ENCODE data around the gene ARHGEF1. TPM values are rescaled to one million over a fixed set of nuclear protein-coding genes. Genes with fewer than 3 reads are reported as not detected.

The ARHGEF1 gene
- total and polyA plus RNA-seq, 5 donors: 39.7 to 43.9 (median 41.1) TPM

DNA sequence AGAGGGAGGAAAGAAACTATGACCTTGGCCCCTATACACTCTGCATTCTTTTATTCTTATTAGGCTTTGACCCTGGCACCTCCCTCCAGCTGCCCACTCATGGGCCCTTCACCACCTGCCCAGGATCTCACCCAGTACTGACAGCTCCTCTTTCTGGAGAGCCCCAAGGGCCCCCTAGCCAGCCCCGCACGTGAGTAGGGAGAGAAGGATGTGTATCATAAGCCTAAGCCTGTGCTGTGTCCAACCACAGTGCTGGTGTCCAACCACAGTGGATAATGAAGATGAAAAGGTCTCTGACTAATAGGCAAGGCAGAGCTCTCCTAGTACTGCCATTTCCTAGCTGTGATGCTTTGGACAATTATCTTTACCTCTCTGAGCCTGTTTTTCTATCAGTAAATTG is 33.9 kb upstream of the ARHGEF1 start:
- Histone ChIP-seq H3K27ac (ENCODE audit: low read length) (no peak overlapping the region), H3K4me1 (ENCODE audit: control insufficient read depth, insufficient read depth, low read length) (no peaks in the 10 kb centered on the region), H3K27me3 (ENCODE audit: control insufficient read depth, insufficient read depth) (no peaks in the 10 kb centered on the region), H3K4me3 (ENCODE audit: low read length) (no peak overlapping the region), H3K9me3 (ENCODE audit: control insufficient read depth, low read length) (no peaks in the 10 kb centered on the region)
- intact Hi-C loops (cut with DNase I): no loop called here
- WGBS: 69% methylated on average over 2 of the region's 2 CpGs
- DNase-seq (no peak), ATAC-seq (no peak)

DNA sequence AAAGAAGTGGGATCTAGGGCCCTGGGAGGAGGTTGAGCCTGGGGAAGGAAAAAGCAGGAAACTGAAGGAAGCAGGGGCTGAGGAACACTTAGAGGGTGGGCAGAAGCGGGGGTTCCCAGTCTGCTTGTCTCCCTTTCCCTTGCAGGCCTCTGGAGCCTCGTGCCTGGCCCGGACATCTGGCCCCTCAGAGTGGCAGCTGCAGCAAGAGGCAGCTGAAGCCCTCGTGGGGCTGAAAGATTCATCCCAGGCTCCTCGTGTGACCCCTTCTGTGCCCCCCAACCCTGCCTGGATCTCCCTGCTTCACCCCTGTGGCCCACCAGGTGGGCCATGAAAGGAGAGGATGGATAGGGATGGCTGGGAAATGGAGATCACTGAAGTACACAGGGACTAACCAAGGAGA is 32.6 kb upstream of the ARHGEF1 start:
- no peaks in the 10 kb centered on the region for H3K9me3 ChIP-seq (ENCODE audit: control insufficient read depth, low read length)
- ATAC-seq (no peak), DNase-seq (no peak)
- no peaks in the 10 kb centered on the region for H3K27me3 ChIP-seq (ENCODE audit: control insufficient read depth, insufficient read depth)
- WGBS: 63% methylated on average over 5 of the region's 5 CpGs
- no peak overlapping the region for H3K4me3 ChIP-seq (ENCODE audit: low read length)
- H3K4me1 ChIP-seq (ENCODE audit: control insufficient read depth, insufficient read depth, low read length): no peaks in the 10 kb centered on the region
- no peak overlapping the region for H3K27ac ChIP-seq (ENCODE audit: low read length)
- intact Hi-C loops (cut with DNase I): no loop called here

DNA sequence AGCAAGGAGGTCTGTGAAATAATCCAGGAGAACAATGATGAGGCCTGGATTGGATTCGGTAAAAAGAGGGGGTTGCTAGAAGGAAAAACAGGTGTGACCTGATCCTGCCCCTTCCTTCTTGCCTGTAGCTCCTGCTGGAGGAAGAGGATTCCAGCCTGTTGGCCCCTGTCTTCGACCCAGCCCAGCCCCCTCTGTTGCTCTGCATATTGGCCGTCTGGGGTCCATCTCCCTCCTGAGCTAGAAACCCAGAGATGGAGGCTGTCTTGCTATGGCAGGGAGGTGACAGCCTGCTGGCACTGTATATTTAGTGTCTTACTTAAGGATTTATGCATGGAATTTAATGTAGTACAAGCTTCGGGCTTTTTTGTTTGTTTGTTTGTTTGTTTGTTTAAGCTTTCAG is 31.5 kb upstream of the ARHGEF1 start:
- H3K4me3 ChIP-seq (ENCODE audit: low read length): no peak overlapping the region
- H3K9me3 ChIP-seq (ENCODE audit: control insufficient read depth, low read length): no peaks in the 10 kb centered on the region
- no peaks in the 10 kb centered on the region for H3K27me3 ChIP-seq (ENCODE audit: control insufficient read depth, insufficient read depth)
- DNase-seq (no peak), ATAC-seq (no peak)
- no peaks in the 10 kb centered on the region for H3K4me1 ChIP-seq (ENCODE audit: control insufficient read depth, insufficient read depth, low read length)
- intact Hi-C loops (cut with DNase I): no loop called here
- no peak overlapping the region for H3K27ac ChIP-seq (ENCODE audit: low read length)
- 40% methylated on average over 4 of the region's 4 CpGs for WGBS

DNA sequence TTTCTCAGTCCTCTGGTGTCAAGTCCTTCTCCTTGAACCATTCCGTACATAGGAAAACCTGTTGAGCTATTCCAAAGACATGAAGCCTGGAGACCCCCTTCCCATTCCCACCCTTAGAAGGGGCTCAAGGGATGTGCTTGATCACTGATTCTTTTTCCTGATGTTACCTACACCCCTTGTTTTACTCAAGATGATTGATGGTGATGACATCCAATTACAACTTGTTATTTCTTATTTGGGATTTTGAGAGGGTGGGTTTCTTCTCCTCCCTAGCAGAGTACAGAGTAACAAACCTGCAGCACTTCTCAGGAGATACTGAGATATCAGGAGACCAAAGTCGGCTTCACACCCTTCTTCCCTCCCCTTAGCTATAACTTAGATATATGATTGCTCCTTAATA is 29.6 kb upstream of the ARHGEF1 start:
- H3K4me3 ChIP-seq (ENCODE audit: low read length): no peak overlapping the region
- no peak overlapping the region for H3K27ac ChIP-seq (ENCODE audit: low read length)
- no peaks in the 10 kb centered on the region for H3K4me1 ChIP-seq (ENCODE audit: control insufficient read depth, insufficient read depth, low read length)
- WGBS: 38% methylated on average over 2 of the region's 2 CpGs
- intact Hi-C loops (cut with DNase I): no loop called here
- no peaks in the 10 kb centered on the region for H3K9me3 ChIP-seq (ENCODE audit: control insufficient read depth, low read length)
- DNase-seq (no peak), ATAC-seq (no peak)
- no peaks in the 10 kb centered on the region for H3K27me3 ChIP-seq (ENCODE audit: control insufficient read depth, insufficient read depth)

DNA sequence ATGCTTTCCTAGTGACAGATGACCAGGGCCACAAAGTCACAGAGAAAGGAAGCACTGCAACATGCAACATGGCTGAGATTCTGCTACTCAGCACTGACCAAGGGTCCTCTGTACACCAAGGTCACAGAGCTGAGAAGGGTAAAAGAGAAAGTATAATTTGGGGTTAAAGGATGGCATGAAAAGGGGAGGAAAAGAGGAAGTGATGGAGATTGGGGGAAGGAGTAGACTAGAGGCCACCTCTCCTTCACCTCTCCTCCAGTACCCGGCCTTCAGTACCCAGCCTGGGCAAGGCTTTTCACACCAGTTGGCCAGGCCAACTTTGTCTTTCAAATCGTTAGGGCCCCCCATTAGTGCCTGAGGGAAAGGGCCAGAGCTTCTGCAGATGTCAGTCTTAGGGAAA is 29.2 kb upstream of the ARHGEF1 start:
- Histone ChIP-seq H3K9me3 (ENCODE audit: control insufficient read depth, low read length) (no peaks in the 10 kb centered on the region), H3K27ac (ENCODE audit: low read length) (no peak overlapping the region), H3K4me1 (ENCODE audit: control insufficient read depth, insufficient read depth, low read length) (no peaks in the 10 kb centered on the region), H3K27me3 (ENCODE audit: control insufficient read depth, insufficient read depth) (no peaks in the 10 kb centered on the region), H3K4me3 (ENCODE audit: low read length) (no peak overlapping the region)
- DNase-seq (no peak), ATAC-seq (no peak)
- intact Hi-C loops (cut with DNase I): no loop called here
- 59% methylated on average over 2 of the region's 2 CpGs for WGBS

DNA sequence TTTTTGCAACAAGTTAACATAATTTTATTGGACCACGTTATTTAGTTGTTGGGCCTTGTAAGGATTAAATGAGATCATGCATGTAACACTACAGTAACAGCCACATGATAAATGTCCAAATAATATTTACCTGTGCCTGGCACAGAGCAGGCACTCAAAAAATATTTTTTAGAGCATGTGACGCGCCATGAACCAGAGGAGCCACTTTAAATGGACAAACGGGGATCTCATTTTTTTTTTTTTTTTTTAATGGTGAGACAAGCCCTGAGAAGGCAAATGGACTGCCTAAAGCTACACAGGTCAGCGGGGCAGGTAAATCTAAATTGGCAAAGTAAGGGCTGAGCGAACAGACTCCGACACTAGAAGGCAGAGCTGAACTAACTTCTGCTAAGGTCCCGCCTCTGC is 23.8 kb upstream of the ARHGEF1 start:
- peak overlapping the region; percentile 33 for H3K4me3 ChIP-seq (ENCODE audit: low read length)
- intact Hi-C loops (cut with DNase I): no loop called here
- H3K27me3 ChIP-seq (ENCODE audit: control insufficient read depth, insufficient read depth): no peaks in the 10 kb centered on the region
- peaks cover 10% of the 10 kb centered on the region for H3K4me1 ChIP-seq (ENCODE audit: control insufficient read depth, insufficient read depth, low read length)
- no peak for ATAC-seq
- WGBS: 2% methylated on average over 8 of the region's 8 CpGs
- no peak for DNase-seq
- H3K27ac ChIP-seq (ENCODE audit: low read length): no peak overlapping the region
- no peaks in the 10 kb centered on the region for H3K9me3 ChIP-seq (ENCODE audit: control insufficient read depth, low read length)

DNA sequence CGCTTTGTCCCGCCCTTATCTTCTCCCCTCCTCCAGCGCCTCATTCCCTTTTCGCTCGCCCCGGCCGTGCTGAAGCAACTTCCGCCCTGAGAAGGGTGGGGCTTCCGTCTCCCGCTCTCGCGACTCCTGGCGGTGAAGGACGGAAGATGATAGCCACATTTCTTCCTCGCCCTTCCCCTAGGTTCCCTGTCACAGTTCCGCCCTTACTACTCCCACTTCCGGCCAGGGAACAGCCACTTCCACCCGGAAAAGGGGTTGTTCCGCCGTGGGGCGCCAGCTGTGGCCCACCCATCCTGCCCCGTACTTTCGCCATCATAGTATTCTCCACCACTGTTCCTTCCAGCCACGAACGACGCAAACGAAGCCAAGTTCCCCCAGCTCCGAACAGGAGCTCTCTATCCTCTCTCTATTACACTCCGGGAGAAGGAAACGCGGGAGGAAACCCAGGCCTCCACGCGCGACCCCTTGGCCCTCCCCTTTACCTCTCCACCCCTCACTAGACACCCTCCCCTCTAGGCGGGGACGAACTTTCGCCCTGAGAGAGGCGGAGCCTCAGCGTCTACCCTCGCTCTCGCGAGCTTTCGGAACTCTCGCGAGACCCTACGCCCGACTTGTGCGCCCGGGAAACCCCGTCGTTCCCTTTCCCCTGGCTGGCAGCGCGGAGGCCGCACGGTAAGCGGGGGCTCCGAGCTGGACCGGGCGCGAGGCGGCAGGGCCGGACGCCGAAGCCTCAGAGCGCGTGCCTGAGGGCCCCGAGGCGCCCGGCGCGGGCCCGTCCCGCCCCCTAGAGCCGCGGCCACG is 23.2 kb upstream of the ARHGEF1 start, which contains the start of gene RPS19:
RPS19 (plus strand) TSS at position 638 of the 801 bp plus-strand sequence. CDS start 520 bp downstream, outside the sequence.
- peak; percentile 98 to 99 (median 99) for DNase-seq
- peak; percentile 96 for ATAC-seq
- Histone ChIP-seq H3K4me1 (ENCODE audit: control insufficient read depth, insufficient read depth, low read length) (peaks cover 10% of the 10 kb centered on the region), H3K27me3 (ENCODE audit: control insufficient read depth, insufficient read depth) (no peaks in the 10 kb centered on the region), H3K27ac (ENCODE audit: low read length) (peak within 1 kb of the TSS; percentile 87), H3K4me3 (ENCODE audit: low read length) (peak within 1 kb of the TSS; percentile 77), H3K9me3 (ENCODE audit: control insufficient read depth, low read length) (no peaks in the 10 kb centered on the region)
- under 1% methylated on average over 76 of the region's 76 CpGs for WGBS
- intact Hi-C loops (cut with DNase I): no loop called here

DNA sequence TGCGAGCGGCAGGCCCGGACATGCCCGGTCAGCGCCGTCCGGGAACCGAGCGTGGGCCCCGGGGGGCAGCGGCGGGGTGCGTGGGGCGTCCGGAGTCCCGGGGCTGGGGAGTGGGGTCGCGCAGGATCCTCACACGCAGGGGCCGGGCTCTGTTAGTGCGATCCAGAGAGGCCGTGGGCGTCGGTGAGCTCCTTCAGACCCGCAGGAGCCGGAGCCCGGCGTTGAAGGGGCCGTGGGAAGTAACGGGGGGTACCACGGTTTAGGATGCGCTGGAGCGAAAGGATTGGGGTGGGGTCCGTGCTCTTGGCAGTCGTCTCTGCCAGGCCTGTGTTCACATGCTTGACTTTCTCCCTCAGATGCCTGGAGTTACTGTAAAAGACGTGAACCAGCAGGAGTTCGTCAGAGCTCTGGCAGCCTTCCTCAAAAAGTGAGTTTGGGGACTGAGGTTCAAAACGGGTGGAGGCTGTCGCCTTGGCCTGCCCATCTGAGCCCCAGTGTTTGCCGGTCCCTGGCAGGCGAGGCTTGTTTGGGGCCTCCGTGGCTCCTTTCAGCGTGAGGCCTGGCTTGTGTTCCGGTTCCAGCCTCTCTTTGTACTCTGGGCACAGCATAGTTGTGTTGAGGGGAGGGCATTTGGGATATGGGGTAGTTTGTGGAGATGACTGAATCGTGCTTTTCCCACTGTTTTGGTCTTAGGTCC is 22.4 kb upstream of the ARHGEF1 start:
- intact Hi-C loops (cut with DNase I): no loop called here
- ATAC-seq (no peak), DNase-seq (no peak)
- peaks cover 10% of the 10 kb centered on the region for H3K4me1 ChIP-seq (ENCODE audit: control insufficient read depth, insufficient read depth, low read length)
- H3K4me3 ChIP-seq (ENCODE audit: low read length): peak overlapping the region; percentile 77
- peak overlapping the region; percentile 42 for H3K27ac ChIP-seq (ENCODE audit: low read length)
- under 1% methylated on average over 45 of the region's 45 CpGs for WGBS
- no peaks in the 10 kb centered on the region for H3K9me3 ChIP-seq (ENCODE audit: control insufficient read depth, low read length)
- H3K27me3 ChIP-seq (ENCODE audit: control insufficient read depth, insufficient read depth): no peaks in the 10 kb centered on the region

DNA sequence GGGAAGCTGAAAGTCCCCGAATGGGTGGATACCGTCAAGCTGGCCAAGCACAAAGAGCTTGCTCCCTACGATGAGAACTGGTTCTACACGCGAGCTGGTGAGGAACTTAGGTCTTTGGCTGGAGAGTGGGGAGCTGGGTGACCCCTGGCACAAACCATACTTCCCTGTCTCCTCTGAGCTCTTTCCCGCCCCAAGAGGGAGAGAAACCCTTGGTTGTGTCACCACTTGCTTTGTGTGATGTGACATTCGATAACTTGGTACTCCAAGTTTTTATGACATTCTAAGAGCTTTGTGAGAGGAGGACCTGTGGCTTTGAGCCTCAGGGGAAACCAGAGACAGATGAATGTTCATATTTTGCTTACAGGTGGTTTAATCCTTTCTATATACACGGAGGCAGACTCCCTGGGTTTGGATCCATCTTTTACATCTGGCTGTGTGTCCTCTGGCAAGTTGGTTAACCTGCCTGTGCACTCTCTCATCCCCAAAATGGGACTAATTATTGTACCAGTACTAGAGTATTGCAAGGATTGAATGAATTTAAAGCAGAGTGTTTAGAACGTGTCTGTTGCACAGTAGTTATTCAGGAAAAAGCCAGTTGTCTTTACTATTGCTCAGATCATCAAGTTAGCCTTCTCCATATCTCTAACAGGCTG is 21.7 kb upstream of the ARHGEF1 start:
- peak overlapping the region; percentile 42 for H3K27ac ChIP-seq (ENCODE audit: low read length)
- peak overlapping the region; percentile 77 for H3K4me3 ChIP-seq (ENCODE audit: low read length)
- 36% methylated on average over 9 of the region's 9 CpGs for WGBS
- H3K9me3 ChIP-seq (ENCODE audit: control insufficient read depth, low read length): no peaks in the 10 kb centered on the region
- DNase-seq: no peak
- peaks cover 10% of the 10 kb centered on the region for H3K4me1 ChIP-seq (ENCODE audit: control insufficient read depth, insufficient read depth, low read length)
- H3K27me3 ChIP-seq (ENCODE audit: control insufficient read depth, insufficient read depth): no peaks in the 10 kb centered on the region
- ATAC-seq: no peak
- intact Hi-C loops (cut with DNase I): no loop called here

DNA sequence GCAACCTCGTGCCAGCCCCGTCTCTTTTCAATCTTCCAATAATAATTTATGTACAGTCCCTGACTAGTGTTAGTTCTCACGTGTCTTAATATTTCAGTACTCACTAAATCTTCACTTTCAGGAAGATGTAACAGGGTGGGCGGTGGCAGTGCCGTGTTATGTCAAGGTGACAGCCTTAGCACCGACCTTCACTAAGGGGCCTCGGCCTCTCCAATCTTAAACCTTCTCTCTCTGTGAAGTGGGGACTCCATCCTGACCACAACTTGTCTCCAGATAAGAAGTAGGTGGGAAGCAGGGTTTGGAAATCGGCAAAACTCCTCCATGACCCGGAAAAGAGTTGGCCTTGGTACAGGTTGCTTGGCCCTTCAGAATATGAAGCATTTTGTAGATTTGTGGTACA is 21.1 kb upstream of the ARHGEF1 start:
- Histone ChIP-seq H3K9me3 (ENCODE audit: control insufficient read depth, low read length) (no peaks in the 10 kb centered on the region), H3K27me3 (ENCODE audit: control insufficient read depth, insufficient read depth) (no peaks in the 10 kb centered on the region), H3K27ac (ENCODE audit: low read length) (no peak overlapping the region), H3K4me1 (ENCODE audit: control insufficient read depth, insufficient read depth, low read length) (peaks cover 10% of the 10 kb centered on the region), H3K4me3 (ENCODE audit: low read length) (no peak overlapping the region)
- no peak for ATAC-seq
- no peak for DNase-seq
- WGBS: 68% methylated on average over 9 of the region's 9 CpGs
- intact Hi-C loops (cut with DNase I): no loop called here

DNA sequence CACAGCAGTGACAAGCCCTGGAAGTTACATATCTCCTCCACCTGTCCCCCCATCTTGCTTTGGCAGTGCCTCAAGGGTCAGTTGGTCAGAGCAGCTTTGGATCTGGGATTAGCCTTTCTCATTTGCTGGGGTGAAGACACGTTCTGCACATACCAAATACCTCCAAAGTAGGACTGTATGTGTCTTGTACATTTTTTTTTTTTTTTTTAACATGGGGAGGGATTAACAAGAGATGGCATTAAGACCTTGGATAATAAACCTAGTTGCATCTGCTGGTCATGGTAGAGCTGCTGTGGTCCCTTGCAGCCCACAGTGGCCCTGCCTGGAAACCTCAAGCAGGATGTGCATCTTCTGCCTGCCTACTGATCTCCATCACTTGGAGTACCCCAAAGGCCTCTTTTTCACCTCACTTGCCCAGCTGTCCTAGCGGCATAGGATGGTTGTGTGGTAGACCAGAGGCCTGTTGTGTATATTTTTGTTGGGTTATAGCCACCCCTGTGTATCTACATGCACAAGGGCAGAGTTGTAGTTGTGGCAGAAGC is 20.5 kb upstream of the ARHGEF1 start:
- no peak overlapping the region for H3K27ac ChIP-seq (ENCODE audit: low read length)
- intact Hi-C loops (cut with DNase I): no loop called here

More for the DNA sequence above, 20.5 kb upstream of the ARHGEF1 start:
- H3K27me3 ChIP-seq (ENCODE audit: control insufficient read depth, insufficient read depth): no peaks in the 10 kb centered on the region
- peaks cover 10% of the 10 kb centered on the region for H3K4me1 ChIP-seq (ENCODE audit: control insufficient read depth, insufficient read depth, low read length)
- ATAC-seq (no peak), DNase-seq (no peak)
- H3K9me3 ChIP-seq (ENCODE audit: control insufficient read depth, low read length): no peaks in the 10 kb centered on the region
- 65% methylated on average over 2 of the region's 2 CpGs for WGBS
- no peak overlapping the region for H3K4me3 ChIP-seq (ENCODE audit: low read length)
